Hepatocyte (in vitro differentiated cells): ENCODE data around the gene ARHGEF4.

Source experiments
- EZH2 ChIP-seq: fragments of 200-600 bp; sonication (generic); IDR thresholded peaks from 2 replicates; pipeline ENCODE4 v1.6.1; 2016; ENCODE audit warnings: antibody characterized with exemption, mild to moderate bottlenecking, borderline replicate concordance
- TF ChIP-seq, protein P1 (sequence below): fragments of 200-600 bp; sonication (generic); IDR thresholded peaks from 2 replicates; pipeline ENCODE4 v1.5.1; 2016; ENCODE audit warnings: antibody characterized with exemption, mild to moderate bottlenecking; ENCODE audit not compliant: poor library complexity

DNA sequence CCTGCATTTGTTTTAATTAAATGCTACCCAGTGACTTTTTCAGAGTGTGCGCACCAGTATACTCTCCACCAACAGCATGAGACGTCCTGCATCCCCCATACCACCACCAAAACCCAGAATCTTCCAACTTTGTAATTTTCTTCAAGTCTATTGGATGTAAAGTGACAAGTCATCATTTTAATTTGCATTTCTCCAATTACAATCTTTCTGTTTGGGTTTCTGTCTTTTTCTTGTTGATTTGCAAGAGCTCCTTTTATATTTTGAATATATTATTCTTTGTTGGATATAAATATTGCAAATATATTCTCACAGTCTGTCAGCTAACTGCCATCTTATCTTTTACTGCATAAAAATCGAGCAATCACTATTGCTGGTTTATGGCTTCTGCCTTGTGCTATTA lies 160.0 kb downstream of the ARHGEF4 start:
- no peak for TF ChIP-seq EZH2
- TF ChIP-seq, protein P1, sequence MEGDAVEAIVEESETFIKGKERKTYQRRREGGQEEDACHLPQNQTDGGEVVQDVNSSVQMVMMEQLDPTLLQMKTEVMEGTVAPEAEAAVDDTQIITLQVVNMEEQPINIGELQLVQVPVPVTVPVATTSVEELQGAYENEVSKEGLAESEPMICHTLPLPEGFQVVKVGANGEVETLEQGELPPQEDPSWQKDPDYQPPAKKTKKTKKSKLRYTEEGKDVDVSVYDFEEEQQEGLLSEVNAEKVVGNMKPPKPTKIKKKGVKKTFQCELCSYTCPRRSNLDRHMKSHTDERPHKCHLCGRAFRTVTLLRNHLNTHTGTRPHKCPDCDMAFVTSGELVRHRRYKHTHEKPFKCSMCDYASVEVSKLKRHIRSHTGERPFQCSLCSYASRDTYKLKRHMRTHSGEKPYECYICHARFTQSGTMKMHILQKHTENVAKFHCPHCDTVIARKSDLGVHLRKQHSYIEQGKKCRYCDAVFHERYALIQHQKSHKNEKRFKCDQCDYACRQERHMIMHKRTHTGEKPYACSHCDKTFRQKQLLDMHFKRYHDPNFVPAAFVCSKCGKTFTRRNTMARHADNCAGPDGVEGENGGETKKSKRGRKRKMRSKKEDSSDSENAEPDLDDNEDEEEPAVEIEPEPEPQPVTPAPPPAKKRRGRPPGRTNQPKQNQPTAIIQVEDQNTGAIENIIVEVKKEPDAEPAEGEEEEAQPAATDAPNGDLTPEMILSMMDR: no peak
